CD4-positive, alpha-beta T cell (primary cell): ENCODE data around the gene CREG1. TPM values are rescaled to one million over a fixed set of nuclear protein-coding genes. Genes with fewer than 3 reads are reported as not detected.

Experiments
- ATAC-seq: fragments of 200-7000 bp; cut with Tn5 transposase; one replicate; pipeline ENCODE4 v1.10.0; 2022; ENCODE audit warnings: mild to moderate bottlenecking; ENCODE audit not compliant: poor library complexity
- CTCF ChIA-PET: fragments of 350-600 bp; sonication (Branson Sonifier 250); formaldehyde crosslinking; loops from one replicate; lab custom pipeline; 2021; ENCODE audit warnings: antibody characterized with exemption, inconsistent platforms; lab: Charles Lee
- POLR2A ChIA-PET: fragments of 350-600 bp; sonication (Branson Sonifier 250); formaldehyde crosslinking; loops from one replicate; lab custom pipeline; 2021; ENCODE audit warnings: antibody characterized with exemption, inconsistent platforms; lab: Charles Lee
- DNase-seq, 14 experiments: peaks; one replicate each; pipeline ENCODE4 v3.0.0-alpha.2; 2013 to 2020; ENCODE audit warnings: mixed read lengths in 2 of 14
- H3K27ac ChIP-seq, 2 donors: one replicate each; pipeline versions ENCODE4 v1.5.1 to v1.7.0; 2013; ENCODE audit warnings: low read length in 2 of 2, low read depth in 1 of 2, mild to moderate bottlenecking in 1 of 2
- H3K27me3 ChIP-seq, 2 experiments: 1 replicate in 1 of 2; 2 replicates in 1 of 2; pipeline versions ENCODE4 v1.6.1 to v1.7.0; 2013; ENCODE audit warnings: low read length in 2 of 2, control low read depth in 1 of 2, mild to moderate bottlenecking in 1 of 2, moderate library complexity in 1 of 2; ENCODE audit not compliant: insufficient read depth in 2 of 2, control insufficient read depth in 1 of 2
- H3K36me3 ChIP-seq: one replicate; pipeline ENCODE4 v1.6.1; 2013; ENCODE audit warnings: low read length, control low read depth; ENCODE audit not compliant: insufficient read depth
- H3K4me1 ChIP-seq: one replicate; pipeline ENCODE4 v1.6.1; 2013; ENCODE audit warnings: low read length, control low read depth; ENCODE audit not compliant: insufficient read depth
- H3K4me3 ChIP-seq: one replicate; pipeline ENCODE4 v1.5.1; 2013; ENCODE audit warnings: mild to moderate bottlenecking, low read length, moderate library complexity
- H3K9me3 ChIP-seq, 2 experiments: 1 replicate in 1 of 2; 2 replicates in 1 of 2; pipeline versions ENCODE4 v1.6.1 to v1.7.0; 2013; ENCODE audit warnings: low read length in 2 of 2, mild to moderate bottlenecking in 2 of 2, control low read depth in 1 of 2, moderate library complexity in 1 of 2; ENCODE audit not compliant: control insufficient read depth in 1 of 2, insufficient read depth in 1 of 2
- H3K27ac Mint-ChIP-seq: one replicate; pipeline ENCODE4 v1.8.0; 2020; ENCODE audit warnings: mixed read lengths
- H3K27me3 Mint-ChIP-seq: one replicate; pipeline ENCODE4 v1.8.0; 2021; ENCODE audit warnings: mixed read lengths
- H3K36me3 Mint-ChIP-seq: one replicate; pipeline ENCODE4 v1.8.0; 2021; ENCODE audit warnings: low read depth, mixed read lengths
- H3K4me1 Mint-ChIP-seq: one replicate; pipeline ENCODE4 v1.8.0; 2021; ENCODE audit warnings: low read depth, mixed read lengths
- H3K4me3 Mint-ChIP-seq: one replicate; pipeline ENCODE4 v1.8.0; 2020; ENCODE audit warnings: mild to moderate bottlenecking, mixed read lengths
- H3K9me3 Mint-ChIP-seq: one replicate; pipeline ENCODE4 v1.8.0; 2020; ENCODE audit warnings: mixed read lengths
- CTCF ChIP-seq: fragments of 200-600 bp; IDR thresholded peaks from one replicate; pipeline ENCODE4 v1.8.0; 2022; ENCODE audit warnings: antibody characterized with exemption, mild to moderate bottlenecking
- intact Hi-C, 2 experiments: fragments of 100-400 bp; cut with DNase I in 1 of 2; cut with micrococcal nuclease in 1 of 2; formaldehyde crosslinking; loops; one replicate each; pipeline versions ENCODE4 v1.15.1 to v1.9.0; 2023 to 2025; cut with DNase I, micrococcal nuclease
- total RNA-seq, 174 experiments: library from RNA in 2 of 174; stranded (reverse) in 2 of 174; gene quantifications; one replicate each; pipeline ENCODE4 v1.2.3 and lab custom pipeline; 2021 to 2026

The CREG1 gene
- total RNA-seq, 2 experiments from 2014 or later = 10.7 to 11.2 TPM

- Mint-ChIP-seq H3K4me3 (no peak overlapping the region), H3K9me3 (no peaks in the 10 kb centered on the region), H3K27me3 (no peaks in the 10 kb centered on the region), H3K36me3 (no peaks in the 10 kb centered on the region), H3K27ac (no peak overlapping the region), H3K4me1 (peaks cover 1% of the 10 kb centered on the region)
- Histone ChIP-seq H3K9me3 (no peaks in the 10 kb centered on the region), H3K4me1 (no peaks in the 10 kb centered on the region), H3K27me3 (no peaks in the 10 kb centered on the region), H3K27ac (no peak overlapping the region), H3K36me3 (no peaks in the 10 kb centered on the region), H3K4me3 (no peak overlapping the region)
- DNase-seq (no peak), ATAC-seq (no peak)
- intact Hi-C loops = loop anchor here in 1 of 2 experiments (5.0 kb wide), 1 partner anchor 487 kb away; no protein-coding TSS in a partner anchor
- no peak for TF ChIP-seq CTCF
- ChIA-PET POLR2A (no interaction called here), CTCF (interaction anchor here (0.8 to 2.1 kb wide), 2 partner anchors 42 to 93 kb away, joined by 4 to 7 read pairs; no protein-coding TSS in a partner anchor)
Observed at GRCh38 chr1:167594822-167595221, 41.3 kb upstream of the CREG1 start.

- Mint-ChIP-seq H3K27ac (no peak overlapping the region), H3K27me3 (no peaks in the 10 kb centered on the region), H3K4me3 (no peak overlapping the region), H3K4me1 (no peaks in the 10 kb centered on the region), H3K36me3 (no peaks in the 10 kb centered on the region), H3K9me3 (no peaks in the 10 kb centered on the region)
- Histone ChIP-seq H3K27ac (no peak overlapping the region), H3K4me1 (no peaks in the 10 kb centered on the region), H3K27me3 (no peaks in the 10 kb centered on the region), H3K9me3 (no peaks in the 10 kb centered on the region), H3K4me3 (no peak overlapping the region), H3K36me3 (no peaks in the 10 kb centered on the region)
- no peak for TF ChIP-seq CTCF
- ChIA-PET CTCF (interaction anchor here (1.6 kb wide), 1 partner anchor 43 kb away, joined by 6 read pairs; no protein-coding TSS in a partner anchor), POLR2A (interaction anchor here (0.7 kb wide), 1 partner anchor 114 kb away, joined by 4 read pairs; no protein-coding TSS in a partner anchor)
- no peak for DNase-seq
- intact Hi-C loops = no loop called here
- no peak for ATAC-seq
Observed at GRCh38 chr1:167593860-167594259, 40.3 kb upstream of the CREG1 start.

- no peak overlapping the region for H3K27ac ChIP-seq
- no peaks in the 10 kb centered on the region for H3K27me3 Mint-ChIP-seq
- no peaks in the 10 kb centered on the region for H3K9me3 ChIP-seq
- H3K4me3 Mint-ChIP-seq = no peak overlapping the region
- H3K9me3 Mint-ChIP-seq = no peaks in the 10 kb centered on the region
- no peaks in the 10 kb centered on the region for H3K4me1 ChIP-seq
- no peak for DNase-seq
- no peaks in the 10 kb centered on the region for H3K36me3 Mint-ChIP-seq
- ChIA-PET CTCF (interaction anchor here (1.6 kb wide), 1 partner anchor 44 kb away, joined by 6 read pairs; no protein-coding TSS in a partner anchor), POLR2A (no interaction called here)
- H3K4me3 ChIP-seq = no peak overlapping the region
- no peak overlapping the region for H3K27ac Mint-ChIP-seq
- TF ChIP-seq CTCF = no peak
- no peaks in the 10 kb centered on the region for H3K27me3 ChIP-seq
- no peaks in the 10 kb centered on the region for H3K36me3 ChIP-seq
- intact Hi-C loops = no loop called here
- no peak for ATAC-seq
- no peaks in the 10 kb centered on the region for H3K4me1 Mint-ChIP-seq
Observed at GRCh38 chr1:167592475-167592874, 38.9 kb upstream of the CREG1 start.
